Measurements from ENCODE around the gene PRPSAP2. TPM values are rescaled to one million over a fixed set of nuclear protein-coding genes. Genes with fewer than 3 reads are reported as not detected.

Gene PRPSAP2
- total and polyA plus RNA-seq, 2 of the 4 experiments (the other 2 are of a cell fraction) = 22.9 to 28.1 TPM

GRCh38 chr17:18968945-18969887 lies 111.3 kb downstream of the PRPSAP2 start (continued):
- no peak for TF ChIP-seq CTCF (conservative IDR thresholded peaks at IDR 0.05; ENCODE audit: low read depth, low read length)
